HG03064 (cell line): ENCODE measurements around the gene FLRT2.

Source experiments
- ATAC-seq: cut with Tn5 transposase; IDR thresholded peaks from one replicate; pipeline ENCODE4 v1.9.1; 2021; ENCODE audit warnings: low read depth; ENCODE audit not compliant: unreplicated experiment

The FLRT2 gene

DNA sequence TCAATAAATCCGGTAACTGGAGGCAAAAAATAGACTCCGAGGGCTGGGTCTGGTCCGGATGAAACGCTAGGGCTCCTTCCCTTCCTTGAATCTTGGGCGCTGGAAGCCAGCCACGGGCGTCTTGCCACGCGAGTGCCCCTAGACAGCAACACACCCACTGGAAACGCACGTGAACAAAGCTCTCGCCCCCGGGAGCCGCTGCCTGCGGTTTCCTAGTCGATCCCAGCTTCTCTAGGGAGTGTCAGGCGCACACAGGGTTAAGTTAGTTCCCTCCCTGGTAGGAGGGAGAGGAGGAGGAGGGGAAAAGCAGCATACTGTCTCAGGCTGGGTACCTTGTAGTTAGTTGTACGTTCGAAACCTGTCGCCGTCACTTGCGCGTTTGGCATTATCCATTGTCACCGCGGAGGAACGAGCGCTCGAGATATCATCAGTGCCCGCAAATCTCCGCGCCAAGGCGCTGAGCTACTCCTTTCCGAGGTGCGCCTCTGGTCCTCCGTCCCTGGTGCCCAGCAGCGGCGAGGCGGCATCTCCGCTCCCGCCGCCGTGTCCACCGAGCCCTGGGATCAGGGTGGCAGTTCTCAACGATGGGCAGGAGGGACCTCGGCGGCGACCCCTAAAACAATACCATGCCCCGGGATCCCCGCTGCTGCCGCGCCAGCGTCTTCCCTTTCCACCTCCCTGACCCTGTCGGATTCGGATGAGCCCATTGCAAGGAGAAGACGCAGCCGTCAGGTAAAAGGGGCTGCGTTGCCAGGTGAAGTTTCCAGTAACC, at the start of gene FLRT2:
FLRT2 (plus strand) TSS at position 342 of the 772 bp plus-strand sequence. CDS start 91,371 bp downstream, outside the sequence.
- ATAC-seq, result no peak

DNA sequence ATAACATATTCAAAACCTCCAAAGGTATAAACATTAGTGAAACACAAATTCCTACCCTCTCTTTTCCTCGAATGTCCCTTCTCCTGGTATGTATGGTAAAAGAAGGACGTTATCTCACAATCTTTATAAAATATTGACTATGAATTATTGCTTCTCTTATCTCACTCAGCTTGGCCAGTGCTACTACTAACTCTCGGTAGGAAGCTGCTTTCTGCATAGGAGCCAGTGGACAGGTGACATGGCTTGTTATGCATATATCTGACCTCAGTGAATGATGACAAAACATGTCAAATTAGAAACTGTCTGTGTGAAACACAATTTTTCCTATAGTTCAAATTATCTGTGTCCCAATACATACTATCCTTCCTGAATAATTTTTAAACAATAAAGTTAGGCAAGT, 48.5 kb upstream of the FLRT2 start:
- no peak for ATAC-seq

- no peak for ATAC-seq
Observed at GRCh38 chr14:85482552-85482951, 47.4 kb upstream of the FLRT2 start.

DNA sequence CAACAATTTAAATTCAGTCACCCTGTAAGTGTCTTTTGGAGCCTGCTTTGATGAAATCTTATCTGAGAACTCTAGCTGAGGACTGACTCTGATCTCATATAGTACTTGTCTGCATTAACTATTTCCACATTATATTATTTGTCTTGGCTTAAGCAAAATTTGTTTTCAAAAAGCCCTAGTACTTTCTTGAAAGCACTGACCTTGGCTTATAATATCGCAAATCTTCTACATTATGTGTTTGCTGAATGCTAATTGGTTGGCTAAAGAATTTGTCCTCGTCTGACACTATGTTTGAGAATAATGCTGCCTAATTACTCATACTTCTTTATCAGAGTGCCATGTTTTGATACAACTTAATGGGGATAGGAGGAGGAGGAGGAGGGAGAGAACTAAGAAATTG, 46.9 kb upstream of the FLRT2 start:
- no peak for ATAC-seq

DNA sequence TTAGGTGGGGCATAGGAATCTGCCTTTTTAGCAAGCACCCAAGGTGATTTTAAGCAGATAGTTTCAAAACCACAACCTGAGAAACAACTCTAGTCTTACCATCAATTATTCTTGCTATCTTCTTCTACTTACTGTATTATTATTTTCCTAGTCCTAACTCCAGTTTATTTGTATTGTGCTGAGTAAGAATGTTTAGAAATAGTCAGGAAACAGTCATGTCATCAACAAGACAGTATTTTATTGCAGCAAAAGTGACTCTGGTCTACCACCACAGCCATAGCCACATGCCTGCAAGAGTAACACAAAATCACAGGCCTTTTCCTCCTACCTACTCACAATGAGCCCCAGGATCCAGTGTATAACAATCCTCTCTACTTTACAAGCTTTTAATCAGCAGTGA, 46.3 kb upstream of the FLRT2 start:
- no peak for ATAC-seq

GRCh38 chr14:85487215-85487614, 42.7 kb upstream of the FLRT2 start:
- no peak for ATAC-seq

DNA sequence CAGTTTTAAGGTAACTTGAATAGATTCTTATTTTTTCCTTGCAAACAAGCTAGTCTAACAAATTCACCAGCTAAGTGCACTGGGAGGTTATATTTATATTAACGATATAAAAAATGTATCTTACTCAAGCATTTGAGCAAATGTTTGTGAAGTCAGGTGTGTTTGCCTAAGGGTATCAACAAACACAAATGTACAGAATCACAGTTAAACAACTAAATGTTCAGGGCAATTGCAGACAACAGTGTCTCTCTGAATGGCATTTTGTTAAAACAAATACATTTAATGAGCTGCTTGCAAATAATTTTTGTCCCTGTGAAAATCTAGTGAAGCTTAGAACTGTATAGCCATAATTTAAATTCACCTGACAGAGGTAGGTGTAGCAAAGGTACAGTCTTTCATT, 28.2 kb upstream of the FLRT2 start:
- ATAC-seq, result no peak

- no peak for ATAC-seq
Observed at GRCh38 chr14:85508863-85509262, 21.1 kb upstream of the FLRT2 start.

- ATAC-seq, result no peak
Observed at GRCh38 chr14:85512451-85512850, 17.5 kb upstream of the FLRT2 start.

GRCh38 chr14:85514487-85514886, 15.5 kb upstream of the FLRT2 start:
- ATAC-seq, result no peak

- ATAC-seq, result no peak
Observed at GRCh38 chr14:85516239-85517113, 13.5 kb upstream of the FLRT2 start.

DNA sequence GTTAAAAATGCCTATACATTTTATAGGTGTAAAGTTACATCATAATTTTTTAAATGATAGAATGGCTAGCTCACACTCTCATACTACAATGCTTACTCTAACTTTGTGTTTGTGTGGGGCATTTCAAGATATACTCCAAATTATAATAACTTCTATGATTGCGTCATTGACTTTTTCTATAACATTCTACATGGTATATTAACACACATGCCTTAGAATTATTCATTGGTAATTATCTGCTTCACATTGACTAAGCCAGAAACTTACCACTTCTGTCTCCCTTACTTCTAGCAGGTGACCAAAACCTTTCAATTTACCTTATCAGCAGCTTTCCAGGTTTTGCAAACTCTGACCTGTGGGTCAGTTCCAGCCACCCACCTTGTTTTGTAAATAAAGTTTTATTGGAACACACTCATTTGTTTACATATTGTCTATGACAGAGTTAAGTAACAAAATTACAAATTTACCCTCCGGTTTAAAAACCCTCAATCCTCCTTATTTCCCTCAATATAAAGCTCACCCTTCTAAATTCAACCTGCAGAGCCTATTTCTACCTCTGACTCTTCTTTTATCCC, 12.7 kb upstream of the FLRT2 start:
- no peak for ATAC-seq

GRCh38 chr14:85519661-85520305, 10.2 kb upstream of the FLRT2 start:
- no peak for ATAC-seq

DNA sequence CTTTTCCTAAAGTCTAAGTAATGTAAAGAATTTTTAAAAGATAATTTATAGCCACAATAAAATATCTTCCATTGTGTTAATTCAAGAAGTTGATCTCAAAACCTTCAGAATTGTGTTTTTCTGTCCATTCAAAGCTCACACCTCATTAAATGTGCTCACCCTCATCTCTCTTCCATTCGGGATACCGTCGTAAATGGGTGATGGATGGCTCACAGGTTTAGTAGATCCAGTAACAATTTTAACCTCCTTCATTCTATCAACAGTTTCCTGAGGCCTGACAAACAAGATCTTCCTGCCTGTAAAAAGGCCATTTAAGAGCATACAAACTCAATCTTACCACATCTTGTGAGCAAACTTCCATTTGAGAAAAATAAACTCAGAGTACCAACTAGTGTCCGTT, 9.4 kb upstream of the FLRT2 start:
- no peak for ATAC-seq

GRCh38 chr14:85523624-85524023, 6.3 kb upstream of the FLRT2 start:
- ATAC-seq, result no peak

GRCh38 chr14:85527006-85527405, 2.9 kb upstream of the FLRT2 start:
- ATAC-seq, result no peak

DNA sequence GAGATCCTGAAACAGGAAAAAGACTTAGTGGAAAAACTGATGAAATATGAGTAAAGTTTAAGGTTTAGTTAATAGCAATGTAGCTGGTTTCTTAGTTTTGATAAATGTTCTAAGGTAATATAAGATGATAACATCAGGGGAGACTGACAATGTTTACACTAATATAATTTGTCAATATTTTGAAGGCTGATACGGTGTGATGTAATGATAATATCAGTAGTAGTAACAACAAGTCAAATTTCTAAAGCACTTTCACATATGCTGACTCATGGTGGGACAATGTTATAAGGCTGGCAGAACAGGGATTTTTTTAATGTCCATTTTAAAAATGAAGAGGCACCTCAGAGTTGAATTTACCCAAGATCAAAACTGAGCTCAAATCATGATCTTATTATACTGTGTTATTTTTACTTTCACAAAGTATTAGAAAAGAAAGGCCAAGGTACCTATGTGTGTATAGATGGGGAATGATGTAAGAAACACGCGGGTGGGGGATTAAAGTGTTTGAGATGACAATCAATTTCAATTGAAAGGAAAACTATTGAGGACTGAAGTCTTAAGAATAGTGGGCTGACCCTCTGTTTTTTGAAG, 2.4 kb upstream of the FLRT2 start:
- ATAC-seq, result no peak

GRCh38 chr14:85528080-85528896, 1.7 kb upstream of the FLRT2 start:
- ATAC-seq, result no peak

- no peak for ATAC-seq
Observed at GRCh38 chr14:85528897-85529631, 880 bp upstream of the FLRT2 start.
